Spleen (tissue), 11 donors: ENCODE results near the gene FAM219B. TPM values are rescaled to one million over a fixed set of nuclear protein-coding genes. Genes with fewer than 3 reads are reported as not detected.

Experiments used
- DNase-seq: peaks from one replicate; pipeline ENCODE4 v3.0.0-alpha.2; 2020
- H3K27ac ChIP-seq, 8 donors: fragments of 200-600 bp; sonication (generic) in 7 of 8; 1 replicate in 4 of 8; 2 replicates in 4 of 8; pipeline versions ENCODE4 v1.5.0 to v1.8.0; 2016 to 2021; ENCODE audit warnings: inconsistent platforms in 4 of 8, mild to moderate bottlenecking in 4 of 8, moderate library complexity in 1 of 8
- H3K27me3 ChIP-seq, 7 donors: fragments of 200-600 bp; sonication (generic) in 6 of 7; replicated peaks in 1 of 7; 1 replicate in 4 of 7; 2 replicates in 3 of 7; pipeline versions ENCODE4 v1.5.0 to v1.8.0; 2016 to 2021; ENCODE audit warnings: inconsistent platforms in 3 of 7, mild to moderate bottlenecking in 1 of 7
- H3K36me3 ChIP-seq, 6 donors: fragments of 200-600 bp; sonication (generic) in 5 of 6; 1 replicate in 4 of 6; 2 replicates in 2 of 6; pipeline versions ENCODE4 v1.5.0 to v1.8.0; 2016 to 2021; ENCODE audit warnings: inconsistent platforms in 2 of 6
- H3K4me1 ChIP-seq, 6 donors: fragments of 200-600 bp; sonication (generic) in 5 of 6; 1 replicate in 3 of 6; 2 replicates in 3 of 6; pipeline versions ENCODE4 v1.5.0 to v1.8.0; 2016 to 2021; ENCODE audit warnings: inconsistent platforms in 3 of 6
- H3K4me3 ChIP-seq, 8 donors: fragments of 200-600 bp; sonication (generic) in 7 of 8; 1 replicate in 4 of 8; 2 replicates in 4 of 8; pipeline versions ENCODE4 v1.5.0 to v1.8.0; 2016 to 2021; ENCODE audit warnings: inconsistent platforms in 4 of 8, mild to moderate bottlenecking in 4 of 8, moderate library complexity in 2 of 8
- H3K9me3 ChIP-seq, 8 donors: fragments of 200-600 bp; sonication (generic) in 7 of 8; 1 replicate in 4 of 8; 2 replicates in 4 of 8; pipeline versions ENCODE4 v1.5.0 to v1.8.0; 2016 to 2021; ENCODE audit warnings: inconsistent platforms in 4 of 8
- CTCF ChIP-seq, 11 experiments: fragments of 200-600 bp in 7 of 11; fragments of 450-650 bp in 4 of 11; sonication (generic) in 4 of 11; IDR thresholded peaks in 8 of 11; conservative IDR thresholded peaks in 3 of 11; 1 replicate in 7 of 11; 2 replicates in 4 of 11; pipeline versions ENCODE4 v1.4.0 to v1.8.0; 2016 to 2021; ENCODE audit warnings: antibody characterized with exemption in 11 of 11, inconsistent platforms in 4 of 11, mild to moderate bottlenecking in 1 of 11
- POLR2A ChIP-seq, 3 donors: fragments of 450-650 bp; IDR thresholded peaks; one replicate each; pipeline ENCODE4 v1.5.1; 2017; ENCODE audit warnings: antibody characterized with exemption in 3 of 3, mild to moderate bottlenecking in 1 of 3
- POLR2AphosphoS5 ChIP-seq, 3 donors: sonication (generic); formaldehyde crosslinking; IDR thresholded peaks; one replicate each; pipeline ENCODE4 v1.5.1; 2017; ENCODE audit warnings: antibody characterized with exemption in 3 of 3
- WGBS, 5 donors: extraction: QIAGEN DNeasy Blood & Tissue Kit in 3 of 5; methylation state at CpG; one replicate each; pipeline versions ENCODE4 v1.1.5 to v1.1.7; 2013 to 2018; 5-methylcytosine and 5-hydroxymethylcytosine counted together
- intact Hi-C: fragments of 100-400 bp; cut with DNase I; formaldehyde crosslinking; loops from one replicate; pipeline ENCODE4 v1.15.0; 2023; ENCODE audit warnings: low total_unique reads
- polyA plus RNA-seq, 3 donors: library from polyadenylated mRNA; stranded (reverse); fragments of 200-250 nt; gene quantifications; one replicate each; pipeline ENCODE4 v1.2.1, GENCODE V29; 2013
- total RNA-seq, 7 donors: library from RNA; depleted of rRNA in 3 of 7; stranded (reverse); fragments of >200 nt in 3 of 7; fragmentation: NEBNext Ultra II Directional in 4 of 7; extraction: Animal tissue kit (Norgen Biotek cat#: 25700) in 4 of 7; gene quantifications; one replicate each; pipeline versions ENCODE4 v1.1.0 to v1.2.1, GENCODE V29; 2016 to 2021
- donor health status: healthy with polysubstance abuse.
- donor health status: DM: no; HTN: no; CAD: no; lungs with moderate emphysema.
- donor health status: DM: no; HTN: no; CAD: no.
- donor health status: Bipolar disorder and iron deficiency.
- donor health status: healthy.
- donor health status: DM: no; HTN: no; CAD: no.
- donor health status: DM: yes; HTN: yes; CAD: no.

Gene FAM219B
- total and polyA plus RNA-seq, 10 donors: 18.6 to 103 (median 69.1) TPM

- intact Hi-C loops: no loop called here
- DNase-seq: no peak
- Histone ChIP-seq H3K4me3 (no peak overlapping the region), H3K27me3 (no peaks in the 10 kb centered on the region), H3K27ac (no peak overlapping the region), H3K9me3 (no peaks in the 10 kb centered on the region), H3K4me1 (peaks cover 4 to 20% (median 9%) of the 10 kb centered on the region in 6 donors), H3K36me3 (peaks cover 17 to 92% (median 77%) of the 10 kb centered on the region in 6 donors)
- TF ChIP-seq POLR2A (IDR thresholded peaks at IDR 0.05) (no peak), CTCF (IDR thresholded peaks at IDR 0.05 in 8 of 11, conservative IDR thresholded peaks at IDR 0.05 in 3 of 11) (no peak), POLR2AphosphoS5 (IDR thresholded peaks at IDR 0.05) (no peak)
- 88 to 98% (median 96%) methylated on average over 7 of the region's 7 CpGs for WGBS, 5 donors
Observed at GRCh38 chr15:74851960-74852359, 54.7 kb downstream of the FAM219B start.

GRCh38 chr15:74850393-74850792 lies 56.3 kb downstream of the FAM219B start:
- H3K36me3 ChIP-seq: peaks cover 17 to 100% (median 85%) of the 10 kb centered on the region in 6 donors

More at GRCh38 chr15:74850393-74850792, 56.3 kb downstream of the FAM219B start:
- 95 to 100% (median 97%) methylated on average over 4 of the region's 4 CpGs for WGBS, 5 donors
- Histone ChIP-seq H3K27ac (no peak overlapping the region), H3K9me3 (no peaks in the 10 kb centered on the region), H3K4me1 (peaks cover 0 to 14% (median 6%) of the 10 kb centered on the region in 6 donors), H3K4me3 (no peak overlapping the region), H3K27me3 (no peaks in the 10 kb centered on the region)
- no peak for DNase-seq
- intact Hi-C loops: no loop called here
- no peak for TF ChIP-seq CTCF (IDR thresholded peaks at IDR 0.05 in 8 of 11, conservative IDR thresholded peaks at IDR 0.05 in 3 of 11)
- TF ChIP-seq POLR2A (IDR thresholded peaks at IDR 0.05): no peak
- TF ChIP-seq POLR2AphosphoS5 (IDR thresholded peaks at IDR 0.05): no peak

Other genes starting within 250 kb of the FAM219B start
- 10 to 100 TPM; 14.8 to 32.5 (median 26.3) TPM for gene EDC3, start 210.8 kb downstream of the FAM219B start, total RNA-seq
- 10 to 100 TPM in 2 of 3 donors, 1 to 10 TPM in 1; 8.3 to 13.4 (median 10.3) TPM for gene EDC3, start 210.8 kb downstream of the FAM219B start, polyA plus RNA-seq
- 1 to 10 TPM in 1 of 7 donors, not detected in 6; 1.1 TPM for gene CYP1A1, start 181.3 kb downstream of the FAM219B start, total RNA-seq
- under 1 TPM; 0.03 to 0.06 (median 0.04) TPM for gene CYP1A1, start 181.3 kb downstream of the FAM219B start, polyA plus RNA-seq
- not detected for gene CYP1A2, start 158.0 kb downstream of the FAM219B start, total RNA-seq
- gene CYP1A2, start 158.0 kb downstream of the FAM219B start, polyA plus RNA-seq: not detected
- gene CSK, start 124.8 kb downstream of the FAM219B start, total RNA-seq: 100 to 1,000 TPM; 121 to 281 (median 197) TPM
- 100 to 1,000 TPM; 150 to 244 (median 187) TPM for gene CSK, start 124.8 kb downstream of the FAM219B start, polyA plus RNA-seq
- gene LMAN1L, start 94.0 kb downstream of the FAM219B start, total RNA-seq: 100 to 1,000 TPM in 4 of 7 donors, 10 to 100 TPM in 3; 55.3 to 164 (median 106) TPM
- gene LMAN1L, start 94.0 kb downstream of the FAM219B start, polyA plus RNA-seq: 10 to 100 TPM in 2 of 3 donors, 1 to 10 TPM in 1; 2.4 to 36.8 (median 25.6) TPM
- 10 to 100 TPM; 17.7 to 73.7 (median 37.0) TPM for gene CPLX3, start 80.2 kb downstream of the FAM219B start, total RNA-seq
- 100 to 1,000 TPM in 2 of 3 donors, 10 to 100 TPM in 1; 28.9 to 207 (median 127) TPM for gene CPLX3, start 80.2 kb downstream of the FAM219B start, polyA plus RNA-seq
- gene ULK3, start 63.7 kb downstream of the FAM219B start, total RNA-seq: 10 to 100 TPM; 51.7 to 74.6 (median 57.7) TPM
- gene ULK3, start 63.7 kb downstream of the FAM219B start, polyA plus RNA-seq: 10 to 100 TPM; 33.2 to 71.5 (median 64.7) TPM
- 100 to 1,000 TPM in 5 of 7 donors, 10 to 100 TPM in 2; 84.3 to 129 (median 113) TPM for gene SCAMP2, start 33.5 kb downstream of the FAM219B start, total RNA-seq
- 10 to 100 TPM; 34.7 to 48.1 (median 38.5) TPM for gene SCAMP2, start 33.5 kb downstream of the FAM219B start, polyA plus RNA-seq
- gene MPI, start 16.8 kb downstream of the FAM219B start, total RNA-seq: 10 to 100 TPM; 25.6 to 49.9 (median 41.0) TPM
- 10 to 100 TPM; 16.4 to 29.6 (median 20.5) TPM for gene MPI, start 16.8 kb downstream of the FAM219B start, polyA plus RNA-seq
- gene COX5A, start 31.2 kb upstream of the FAM219B start, total RNA-seq: 100 to 1,000 TPM in 4 of 7 donors, 10 to 100 TPM in 3; 83.2 to 122 (median 108) TPM
- gene COX5A, start 31.2 kb upstream of the FAM219B start, polyA plus RNA-seq: 100 to 1,000 TPM; 142 to 247 (median 221) TPM
- 10 to 100 TPM in 6 of 7 donors, 1 to 10 TPM in 1; 7.9 to 18.9 (median 15.4) TPM for gene RPP25, start 49.9 kb upstream of the FAM219B start, total RNA-seq
- gene RPP25, start 49.9 kb upstream of the FAM219B start, polyA plus RNA-seq: 10 to 100 TPM in 2 of 3 donors, 1 to 10 TPM in 1; 4.6 to 11.4 (median 10.9) TPM
- 10 to 100 TPM in 3 of 7 donors, 1 to 10 TPM in 4; 6.6 to 20.0 (median 8.7) TPM for gene SCAMP5, start 88.7 kb upstream of the FAM219B start, total RNA-seq
- 1 to 10 TPM; 1.8 to 7.1 (median 3.8) TPM for gene SCAMP5, start 88.7 kb upstream of the FAM219B start, polyA plus RNA-seq
- 10 to 100 TPM; 13.8 to 29.0 (median 21.9) TPM for gene PPCDC, start 116.7 kb upstream of the FAM219B start, total RNA-seq
- gene PPCDC, start 116.7 kb upstream of the FAM219B start, polyA plus RNA-seq: 10 to 100 TPM; 21.2 to 28.0 (median 23.1) TPM